HCT116 (cell line): ENCODE data around the gene PKHD1. TPM values are rescaled to one million over a fixed set of nuclear protein-coding genes. Genes with fewer than 3 reads are reported as not detected.

ENCODE experiments used
- ATAC-seq: fragments of 200-7000 bp; cut with Tn5 transposase; 2 replicates; pipeline ENCODE4 v1.9.1; 2020; ENCODE audit warnings: mild to moderate bottlenecking, moderate library complexity
- BruUV-seq: library from RNA; stranded (reverse); fragments of 400-500 nt; replicated peaks from 2 replicates; lab custom pipeline; 2021; lab: Mats Ljungman, UMichigan
- CTCF ChIA-PET: fragments of 300-600 bp; sonication (Branson Sonifier 250); formaldehyde crosslinking; loops from one replicate; lab custom pipeline; 2021; ENCODE audit warnings: antibody characterized with exemption; lab: Charles Lee
- POLR2A ChIA-PET: fragments of 300-600, 350-600 bp; sonication (Branson Sonifier 250); formaldehyde crosslinking; loops from one replicate; lab custom pipeline; 2021; ENCODE audit warnings: antibody characterized with exemption; lab: Charles Lee
- RAD21 ChIA-PET, 2 experiments: fragments of 300-600 bp; sonication (Branson Sonifier 250); formaldehyde crosslinking; loops; one replicate each; lab custom pipeline; 2023; ENCODE audit warnings: low total read pairs in 2 of 2; ENCODE audit not compliant: uncharacterized antibody in 2 of 2, unreplicated experiment in 2 of 2, low non-redundant PET in 1 of 2; lab: Charles Lee
- DNase-seq: peaks from one replicate; pipeline ENCODE4 v3.0.0-alpha.2; 2010; ENCODE audit warnings: low read depth, low spot score
- H2AFZ ChIP-seq: fragments of 200-600 bp; shearing (Covaris generic), sonication (generic); 2 replicates; pipeline ENCODE4 v1.6.1; 2017; ENCODE audit warnings: low read depth, mixed run types, mixed read lengths, antibody characterized with exemption, low read length; ENCODE audit not compliant: poor library complexity, severe bottlenecking
- H3K27ac ChIP-seq: 2 replicates; pipeline ENCODE4 v1.5.1; 2012; ENCODE audit warnings: low read depth, low read length
- H3K27me3 ChIP-seq: fragments of 200-600 bp; sonication (generic); 2 replicates; pipeline ENCODE4 v1.6.1; 2016; ENCODE audit warnings: mixed run types, low read length, mixed read lengths; ENCODE audit not compliant: insufficient read depth
- H3K36me3 ChIP-seq, 2 experiments: fragments of 200-500 bp in 1 of 2; fragments of 200-600 bp in 1 of 2; sonication (Bioruptor generic) in 1 of 2; sonication (generic) in 1 of 2; 2 replicates each; pipeline versions ENCODE4 v1.5.1 to v1.6.1; 2014 to 2016; ENCODE audit warnings: low read length in 2 of 2, inconsistent platforms in 1 of 2, mixed read lengths in 1 of 2, mixed run types in 1 of 2; ENCODE audit not compliant: insufficient read depth in 2 of 2, control insufficient read depth in 1 of 2
- H3K4me1 ChIP-seq, 2 experiments: fragments of 200-600 bp in 1 of 2; sonication (generic) in 1 of 2; 2 replicates each; pipeline versions ENCODE4 v1.5.1 to v1.6.1; 2012 to 2017; ENCODE audit warnings: low read length in 2 of 2, inconsistent platforms in 1 of 2, mild to moderate bottlenecking in 1 of 2, mixed read lengths in 1 of 2, mixed run types in 1 of 2, moderate library complexity in 1 of 2; ENCODE audit not compliant: insufficient read depth in 2 of 2, control insufficient read depth in 1 of 2
- H3K4me2 ChIP-seq: fragments of 200-600 bp; sonication (generic); 2 replicates; pipeline ENCODE4 v1.6.1; 2017; ENCODE audit warnings: mixed run types, low read length, mixed read lengths
- H3K4me3 ChIP-seq, 2 experiments: fragments of 200-600 bp in 1 of 2; sonication (generic) in 1 of 2; replicated peaks in 1 of 2; 2 replicates each; pipeline ENCODE4 v1.5.1; 2011 to 2016; ENCODE audit warnings: low read length in 2 of 2, control low read depth in 1 of 2, low read depth in 1 of 2, mild to moderate bottlenecking in 1 of 2, mixed read lengths in 1 of 2, mixed run types in 1 of 2
- H3K79me2 ChIP-seq: fragments of 200-600 bp; sonication (generic); 2 replicates; pipeline ENCODE4 v1.6.1; 2017; ENCODE audit warnings: mild to moderate bottlenecking, mixed run types, low read length, moderate library complexity, mixed read lengths; ENCODE audit not compliant: insufficient read depth
- H3K9ac ChIP-seq: fragments of 200-600 bp; sonication (generic); 2 replicates; pipeline ENCODE4 v1.6.1; 2016; ENCODE audit warnings: low read length, mixed read lengths
- H3K9me2 ChIP-seq: fragments of 200-600 bp; sonication (generic), shearing (Covaris generic); 2 replicates; pipeline ENCODE4 v1.6.1; 2017; ENCODE audit warnings: mixed run types, mild to moderate bottlenecking, moderate library complexity; ENCODE audit not compliant: insufficient read depth
- H3K9me3 ChIP-seq, 2 experiments: fragments of 200-500 bp in 1 of 2; fragments of 200-600 bp in 1 of 2; sonication (Bioruptor generic) in 1 of 2; sonication (generic) in 1 of 2; 2 replicates each; pipeline ENCODE4 v1.6.1; 2014 to 2017; ENCODE audit warnings: low read length in 2 of 2, mixed read lengths in 2 of 2, inconsistent platforms in 1 of 2, low read depth in 1 of 2, mild to moderate bottlenecking in 1 of 2, mixed run types in 1 of 2, moderate library complexity in 1 of 2; ENCODE audit not compliant: control insufficient read depth in 1 of 2, insufficient read depth in 1 of 2
- H4K20me1 ChIP-seq: fragments of 200-600 bp; sonication (generic), shearing (Covaris generic); 2 replicates; pipeline ENCODE4 v1.6.1; 2017; ENCODE audit warnings: mixed run types, mild to moderate bottlenecking, moderate library complexity; ENCODE audit not compliant: insufficient read depth
- CBX3 ChIP-seq: IDR thresholded peaks from 2 replicates; pipeline ENCODE4 v1.6.1; 2012; ENCODE audit warnings: low read depth
- FOSL1 ChIP-seq: IDR thresholded peaks from 2 replicates; pipeline ENCODE4 v1.6.1; 2012; ENCODE audit warnings: low read depth
- JUND ChIP-seq: IDR thresholded peaks from 2 replicates; pipeline ENCODE4 v1.6.1; 2012
- POLR2AphosphoS5 ChIP-seq: IDR thresholded peaks from 2 replicates; pipeline ENCODE4 v1.6.1; 2011; ENCODE audit warnings: mild to moderate bottlenecking, low read depth, low read length, moderate library complexity
- RAD21 ChIP-seq: IDR thresholded peaks from 2 replicates; pipeline ENCODE4 v1.6.1; 2012; ENCODE audit warnings: low read depth, mild to moderate bottlenecking
- SP1 ChIP-seq: IDR thresholded peaks from 2 replicates; pipeline ENCODE4 v1.6.1; 2012; ENCODE audit warnings: low read depth
- SRF ChIP-seq: IDR thresholded peaks from 2 replicates; pipeline ENCODE4 v1.6.1; 2012; ENCODE audit warnings: low read depth
- TCF7L2 ChIP-seq: IDR thresholded peaks from 2 replicates; pipeline ENCODE4 v1.7.0; 2011; ENCODE audit warnings: borderline replicate concordance, inconsistent platforms; ENCODE audit not compliant: insufficient read depth, insufficient read length; ENCODE audit errors: extremely low read depth
- YY1 ChIP-seq: IDR thresholded peaks from 2 replicates; pipeline ENCODE4 v1.6.1; 2011; ENCODE audit warnings: low read length, low read depth, moderate library complexity, mild to moderate bottlenecking; ENCODE audit not compliant: insufficient replicate concordance; ENCODE audit errors: extremely low read depth
- ZFX ChIP-seq: fragments of 450-650 bp; IDR thresholded peaks from 2 replicates; pipeline ENCODE4 v1.6.1; 2017
- intact Hi-C: fragments of 100-400 bp; cut with micrococcal nuclease; formaldehyde crosslinking; loops from 2 replicates; pipeline ENCODE4 v1.10.0; 2022
- total RNA-seq: library from RNA; stranded (reverse); gene quantifications from one replicate; pipeline ENCODE4 v1.2.1, GENCODE V29; 2021; ENCODE audit not compliant: unreplicated experiment
- TF ChIP-seq, protein P1 (sequence below): IDR thresholded peaks from 2 replicates; pipeline ENCODE4 v1.6.1; 2011; ENCODE audit warnings: mild to moderate bottlenecking, low read length, moderate library complexity; ENCODE audit not compliant: insufficient replicate concordance; ENCODE audit errors: extremely low read depth

The PKHD1 gene
- total RNA-seq, 1 experiment from 2014 or later: not detected

DNA sequence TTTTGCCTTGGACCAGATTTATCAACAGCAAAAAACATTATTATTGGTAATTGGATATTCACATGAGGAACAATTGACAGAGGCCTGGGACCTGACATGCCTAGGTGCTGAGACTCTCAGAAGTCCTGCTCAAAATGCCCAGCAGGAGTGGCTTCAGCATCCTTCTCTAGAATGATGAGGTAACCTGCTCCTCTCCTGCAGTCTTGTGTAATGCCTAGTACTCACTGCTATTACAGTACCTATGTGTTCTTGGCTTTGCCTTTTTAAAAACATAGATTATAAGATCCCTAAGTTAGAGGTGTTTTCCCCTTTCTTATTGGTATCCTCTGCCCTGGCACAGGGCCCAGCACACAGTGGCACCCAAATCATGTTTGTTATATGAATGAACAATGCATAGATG is 230.9 kb downstream of the PKHD1 start:
- DNase-seq (no peak), ATAC-seq (no peak)
- intact Hi-C loops: loop anchor here (10.0 kb wide), 1 partner anchor 1042 kb away; the partner anchor contains the start of gene TFAP2B
- Histone ChIP-seq H3K4me2 (no peak overlapping the region), H3K9me2 (no peaks in the 10 kb centered on the region), H3K4me3 (no peak overlapping the region), H3K9me3 (no peaks in the 10 kb centered on the region), H3K79me2 (no peaks in the 10 kb centered on the region)
- no TSS peak for BruUV-seq
- TF ChIP-seq TCF7L2 (no peak), FOSL1 (no peak), POLR2AphosphoS5 (no peak), CBX3 (no peak), JUND (no peak), RAD21 (no peak), ZFX (no peak), SP1 (no peak), YY1 (no peak), SRF (no peak)
- TF ChIP-seq, protein P1, sequence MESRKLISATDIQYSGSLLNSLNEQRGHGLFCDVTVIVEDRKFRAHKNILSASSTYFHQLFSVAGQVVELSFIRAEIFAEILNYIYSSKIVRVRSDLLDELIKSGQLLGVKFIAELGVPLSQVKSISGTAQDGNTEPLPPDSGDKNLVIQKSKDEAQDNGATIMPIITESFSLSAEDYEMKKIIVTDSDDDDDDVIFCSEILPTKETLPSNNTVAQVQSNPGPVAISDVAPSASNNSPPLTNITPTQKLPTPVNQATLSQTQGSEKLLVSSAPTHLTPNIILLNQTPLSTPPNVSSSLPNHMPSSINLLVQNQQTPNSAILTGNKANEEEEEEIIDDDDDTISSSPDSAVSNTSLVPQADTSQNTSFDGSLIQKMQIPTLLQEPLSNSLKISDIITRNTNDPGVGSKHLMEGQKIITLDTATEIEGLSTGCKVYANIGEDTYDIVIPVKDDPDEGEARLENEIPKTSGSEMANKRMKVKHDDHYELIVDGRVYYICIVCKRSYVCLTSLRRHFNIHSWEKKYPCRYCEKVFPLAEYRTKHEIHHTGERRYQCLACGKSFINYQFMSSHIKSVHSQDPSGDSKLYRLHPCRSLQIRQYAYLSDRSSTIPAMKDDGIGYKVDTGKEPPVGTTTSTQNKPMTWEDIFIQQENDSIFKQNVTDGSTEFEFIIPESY: no peak
- TF ChIP-seq, all 23 proteins: peak for 0
- ChIA-PET POLR2A (no interaction called here), CTCF (no interaction called here), RAD21 (no interaction called here)
- no peaks in the 10 kb centered on the region for H3K27me3 ChIP-seq
- H3K9ac ChIP-seq: no peak overlapping the region
- no peaks in the 10 kb centered on the region for H4K20me1 ChIP-seq
- H3K4me1 ChIP-seq: no peaks in the 10 kb centered on the region
- no peak overlapping the region for H2AFZ ChIP-seq
- H3K27ac ChIP-seq: no peak overlapping the region
- no peaks in the 10 kb centered on the region for H3K36me3 ChIP-seq
